ENCODE data around the gene ING3. TPM values are rescaled to one million over a fixed set of nuclear protein-coding genes. Genes with fewer than 3 reads are reported as not detected.

Gene ING3
- total and polyA plus RNA-seq, 2 of the 13 experiments (the other 11 are each of a cell fraction or from before 2014, with no cell fraction given) = 6.9 to 12.8 TPM

GRCh38 chr7:120950539-120951308 lies at the start of gene ING3 (continued):
- 0 out of 2 replicates have a peak, but pooled peaks have one; percentile 27 for TF ChIP-seq ARNT2 (CRISPR knock-in tag; IDR thresholded peaks at IDR 0.05; ENCODE audit: low read depth)
- TF ChIP-seq TBL1XR1 (IDR thresholded peaks at IDR 0.05; ENCODE audit: borderline replicate concordance, low read length, partially characterized antibody) = peak; percentile 17
- peak; percentile 57 for TF ChIP-seq TBX2 (CRISPR knock-in tag; IDR thresholded peaks at IDR 0.05; ENCODE audit: borderline replicate concordance)
- TF ChIP-seq HOMEZ (CRISPR knock-in tag; IDR thresholded peaks at IDR 0.05; ENCODE audit: low read depth) = peak; percentile 16; the same call in 1 of the 2 replicates
- peak; percentile 94 for TF ChIP-seq E2F2 (CRISPR knock-in tag; IDR thresholded peaks at IDR 0.05; ENCODE audit: borderline replicate concordance)
- no peak; the same call in 1 of the 2 replicates for TF ChIP-seq MAZ (IDR thresholded peaks at IDR 0.05; ENCODE audit: borderline replicate concordance, low read depth, low read length)
- TF ChIP-seq MAZ (CRISPR knock-in tag; IDR thresholded peaks at IDR 0.05; ENCODE audit: low read depth) = peak; percentile 34; the same call in 1 of the 2 replicates
- peak; percentile 72 for TF ChIP-seq PHF20 (CRISPR knock-in tag; IDR thresholded peaks at IDR 0.05)
- TF ChIP-seq ZNF362 (CRISPR knock-in tag; IDR thresholded peaks at IDR 0.05; ENCODE audit: borderline replicate concordance) = peak; percentile 100
- 0 out of 2 replicates have a peak, but pooled peaks have one; percentile 16 for TF ChIP-seq ZKSCAN8 (CRISPR knock-in tag; IDR thresholded peaks at IDR 0.05; ENCODE audit: borderline replicate concordance)
- TF ChIP-seq TOPORS (CRISPR knock-in tag; IDR thresholded peaks at IDR 0.05) = no peak
- TF ChIP-seq GABPB1 (CRISPR knock-in tag; IDR thresholded peaks at IDR 0.05) = peak; percentile 78
- TF ChIP-seq TMF1 (CRISPR knock-in tag; IDR thresholded peaks at IDR 0.05; ENCODE audit: low read depth) = no peak
- peak; percentile 56; the same call in 1 of the 2 replicates for TF ChIP-seq SALL1 (CRISPR knock-in tag; IDR thresholded peaks at IDR 0.05)
- TF ChIP-seq SNAPC2 (CRISPR knock-in tag; IDR thresholded peaks at IDR 0.05) = no peak
- peak; percentile 68; the same call in 1 of the 2 replicates for TF ChIP-seq DRAP1 (CRISPR knock-in tag; IDR thresholded peaks at IDR 0.05)
- TF ChIP-seq GMEB2 (CRISPR knock-in tag; IDR thresholded peaks at IDR 0.05; ENCODE audit: low read depth) = peak; percentile 98
- no peak for TF ChIP-seq ZNF431 (CRISPR knock-in tag; IDR thresholded peaks at IDR 0.05; ENCODE audit: borderline replicate concordance, low read depth)
- TF ChIP-seq ZNF75D (CRISPR knock-in tag; IDR thresholded peaks at IDR 0.05; ENCODE audit: borderline replicate concordance) = no peak
- TF ChIP-seq HDAC1 (CRISPR knock-in tag; IDR thresholded peaks at IDR 0.05) = peak; percentile 83
- TF ChIP-seq GMEB1 (CRISPR knock-in tag; IDR thresholded peaks at IDR 0.05; ENCODE audit: borderline replicate concordance) = peak; percentile 99
